Liver (tissue), 3 donors: Measurements from ENCODE around the gene LEAP2.
A peak's percentile ranks its signal among the peaks of the same experiment; 100 is the strongest.

Experiments
- CTCF ChIP-seq: fragments of 150-350 bp; IDR thresholded peaks from 2 replicates; pipeline ENCODE4 v1.5.1; 2017; ENCODE audit warnings: improper control_type of control experiment, low read depth, low read length; ENCODE audit not compliant: missing input control
- EGR1 ChIP-seq, 2 donors: IDR thresholded peaks; 2 replicates each; pipeline ENCODE4 v1.6.1; 2016 to 2018; ENCODE audit warnings: antibody characterized with exemption in 2 of 2, low read depth in 2 of 2
- FOXA1 ChIP-seq: IDR thresholded peaks from 2 replicates; pipeline ENCODE4 v1.6.1; 2016; ENCODE audit warnings: antibody characterized with exemption
- GABPA ChIP-seq, 2 donors: IDR thresholded peaks in 1 of 2; conservative IDR thresholded peaks in 1 of 2; 2 replicates each; pipeline ENCODE4 v1.6.1; 2016; ENCODE audit warnings: antibody characterized with exemption in 2 of 2, mild to moderate bottlenecking in 1 of 2, moderate library complexity in 1 of 2
- JUND ChIP-seq, 2 donors: IDR thresholded peaks; 2 replicates each; pipeline ENCODE4 v1.6.1; 2016; ENCODE audit warnings: antibody characterized with exemption in 2 of 2
- NR2F2 ChIP-seq: IDR thresholded peaks from 2 replicates; pipeline ENCODE4 v1.6.1; 2016; ENCODE audit warnings: antibody characterized with exemption
- RAD21 ChIP-seq, 2 donors: IDR thresholded peaks; 2 replicates each; pipeline ENCODE4 v1.6.1; 2016; ENCODE audit warnings: antibody characterized with exemption in 2 of 2, mild to moderate bottlenecking in 2 of 2
- REST ChIP-seq: IDR thresholded peaks from 2 replicates; pipeline ENCODE4 v1.6.1; 2016; ENCODE audit warnings: antibody characterized with exemption, mild to moderate bottlenecking
- SP1 ChIP-seq: IDR thresholded peaks from 2 replicates; pipeline ENCODE4 v1.6.1; 2018; ENCODE audit warnings: antibody characterized with exemption, mild to moderate bottlenecking
- YY1 ChIP-seq: IDR thresholded peaks from 2 replicates; pipeline ENCODE4 v1.6.1; 2016; ENCODE audit warnings: antibody characterized with exemption, mild to moderate bottlenecking
- ZBTB33 ChIP-seq: IDR thresholded peaks from 2 replicates; pipeline ENCODE4 v1.6.1; 2016; ENCODE audit warnings: antibody characterized with exemption
- TF ChIP-seq, protein P1 (sequence below): IDR thresholded peaks from 2 replicates; pipeline ENCODE4 v1.6.1; 2016; ENCODE audit warnings: antibody characterized with exemption
- TF ChIP-seq, protein P2 (sequence below): IDR thresholded peaks from 2 replicates; pipeline ENCODE4 v1.6.1; 2016; ENCODE audit warnings: antibody characterized with exemption
- donor health status: healthy.
- donor health status: healthy.

- no peak for TF ChIP-seq CTCF
- TF ChIP-seq, protein P1, sequence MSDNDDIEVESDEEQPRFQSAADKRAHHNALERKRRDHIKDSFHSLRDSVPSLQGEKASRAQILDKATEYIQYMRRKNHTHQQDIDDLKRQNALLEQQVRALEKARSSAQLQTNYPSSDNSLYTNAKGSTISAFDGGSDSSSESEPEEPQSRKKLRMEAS, result no peak
- TF ChIP-seq NR2F2, result no peak
- TF ChIP-seq YY1, result peak; percentile 22
- no peak for TF ChIP-seq RAD21 (IDR thresholded peaks at IDR 0.05)
- TF ChIP-seq SP1, result peak; percentile 83
- TF ChIP-seq EGR1 (IDR thresholded peaks at IDR 0.05; ENCODE audit: low read depth in 2 of 2), result peak in 1 of 2 donors; percentile 24
- TF ChIP-seq, protein P2, sequence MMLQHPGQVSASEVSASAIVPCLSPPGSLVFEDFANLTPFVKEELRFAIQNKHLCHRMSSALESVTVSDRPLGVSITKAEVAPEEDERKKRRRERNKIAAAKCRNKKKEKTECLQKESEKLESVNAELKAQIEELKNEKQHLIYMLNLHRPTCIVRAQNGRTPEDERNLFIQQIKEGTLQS, result no peak
- TF ChIP-seq JUND (IDR thresholded peaks at IDR 0.05), result no peak
- no peak for TF ChIP-seq FOXA1
- peak in 1 of 2 donors; percentile 11 for TF ChIP-seq GABPA (IDR thresholded peaks at IDR 0.05 in 1 of 2, conservative IDR thresholded peaks at IDR 0.05 in 1 of 2)
- TF ChIP-seq REST, result no peak
- no peak for TF ChIP-seq ZBTB33
Measured at GRCh38 chr5:132838516-132839282, 34.8 kb upstream of the LEAP2 start.
